Fibroblast of gingiva (primary cell): ENCODE results near the gene FBXW11.
A peak's percentile ranks its signal among the peaks of the same experiment; 100 is the strongest.
"Not testable (repeated sequence)": the region's sequence is repeated elsewhere in the genome, so short reads cannot be mapped to it uniquely, and the experiment has no call there.

Experiments used
- DNase-seq: peaks from one replicate; pipeline ENCODE4 v3.0.0-alpha.2; 2011; ENCODE audit warnings: low read depth

The FBXW11 gene

GRCh38 chr5:171953860-171954701, 52.4 kb downstream of the FBXW11 start:
- peak; percentile 15 for DNase-seq

GRCh38 chr5:171952021-171952420, 54.4 kb downstream of the FBXW11 start:
- DNase-seq, result no peak

GRCh38 chr5:171951218-171951617, 55.2 kb downstream of the FBXW11 start:
- no peak for DNase-seq

- DNase-seq, result no peak
Observed at GRCh38 chr5:171946000-171946781, 60.2 kb downstream of the FBXW11 start.

GRCh38 chr5:171945476-171945875, 61.0 kb downstream of the FBXW11 start:
- no peak for DNase-seq

GRCh38 chr5:171945066-171945465, 61.4 kb downstream of the FBXW11 start:
- peak; percentile 40 for DNase-seq

GRCh38 chr5:171942112-171942516, 64.3 kb downstream of the FBXW11 start:
- DNase-seq, result not testable (repeated sequence)

GRCh38 chr5:171941675-171942074, 64.8 kb downstream of the FBXW11 start:
- DNase-seq, result not testable (repeated sequence)

- DNase-seq, result not testable (repeated sequence)
Observed at GRCh38 chr5:171941275-171941674, 65.2 kb downstream of the FBXW11 start.

GRCh38 chr5:171939951-171940350, 66.5 kb downstream of the FBXW11 start:
- DNase-seq, result no peak

- DNase-seq, result no peak
Observed at GRCh38 chr5:171938358-171938757, 68.1 kb downstream of the FBXW11 start.

- no peak for DNase-seq
Observed at GRCh38 chr5:171937351-171937750, 69.1 kb downstream of the FBXW11 start.

- DNase-seq, result no peak
Observed at GRCh38 chr5:171934586-171934985, 71.9 kb downstream of the FBXW11 start.

- no peak for DNase-seq
Observed at GRCh38 chr5:171931163-171931562, 75.3 kb downstream of the FBXW11 start.

- DNase-seq, result no peak
Observed at GRCh38 chr5:171927345-171927941, 79.0 kb downstream of the FBXW11 start.

- no peak for DNase-seq
Observed at GRCh38 chr5:171926311-171926710, 80.1 kb downstream of the FBXW11 start.

- DNase-seq, result no peak
Observed at GRCh38 chr5:171924493-171925122, 81.8 kb downstream of the FBXW11 start.

GRCh38 chr5:171920765-171921391, 85.6 kb downstream of the FBXW11 start:
- no peak for DNase-seq

GRCh38 chr5:171915700-171916099, 90.7 kb downstream of the FBXW11 start:
- not testable (repeated sequence) for DNase-seq

GRCh38 chr5:171914726-171915338, 91.6 kb downstream of the FBXW11 start:
- no peak for DNase-seq

GRCh38 chr5:171913987-171914273, 92.5 kb downstream of the FBXW11 start:
- DNase-seq, result peak; percentile 4

- no peak for DNase-seq
Observed at GRCh38 chr5:171911152-171911551, 95.3 kb downstream of the FBXW11 start.
